C4-2B (cell line): ENCODE results near the gene RPS8.
A peak's percentile ranks its signal among the peaks of the same experiment; 100 is the strongest.

ENCODE experiments used
- H3K27ac ChIP-seq: fragments of 450-650 bp; 2 replicates; pipeline ENCODE4 v1.5.1; 2017
- CTCF ChIP-seq: fragments of 450-650 bp; conservative IDR thresholded peaks from 2 replicates; pipeline ENCODE4 v1.5.1; 2017; ENCODE audit warnings: mild to moderate bottlenecking
- ZFX ChIP-seq: fragments of 450-650 bp; IDR thresholded peaks from 2 replicates; pipeline ENCODE4 v1.6.1; 2017

Gene RPS8

DNA sequence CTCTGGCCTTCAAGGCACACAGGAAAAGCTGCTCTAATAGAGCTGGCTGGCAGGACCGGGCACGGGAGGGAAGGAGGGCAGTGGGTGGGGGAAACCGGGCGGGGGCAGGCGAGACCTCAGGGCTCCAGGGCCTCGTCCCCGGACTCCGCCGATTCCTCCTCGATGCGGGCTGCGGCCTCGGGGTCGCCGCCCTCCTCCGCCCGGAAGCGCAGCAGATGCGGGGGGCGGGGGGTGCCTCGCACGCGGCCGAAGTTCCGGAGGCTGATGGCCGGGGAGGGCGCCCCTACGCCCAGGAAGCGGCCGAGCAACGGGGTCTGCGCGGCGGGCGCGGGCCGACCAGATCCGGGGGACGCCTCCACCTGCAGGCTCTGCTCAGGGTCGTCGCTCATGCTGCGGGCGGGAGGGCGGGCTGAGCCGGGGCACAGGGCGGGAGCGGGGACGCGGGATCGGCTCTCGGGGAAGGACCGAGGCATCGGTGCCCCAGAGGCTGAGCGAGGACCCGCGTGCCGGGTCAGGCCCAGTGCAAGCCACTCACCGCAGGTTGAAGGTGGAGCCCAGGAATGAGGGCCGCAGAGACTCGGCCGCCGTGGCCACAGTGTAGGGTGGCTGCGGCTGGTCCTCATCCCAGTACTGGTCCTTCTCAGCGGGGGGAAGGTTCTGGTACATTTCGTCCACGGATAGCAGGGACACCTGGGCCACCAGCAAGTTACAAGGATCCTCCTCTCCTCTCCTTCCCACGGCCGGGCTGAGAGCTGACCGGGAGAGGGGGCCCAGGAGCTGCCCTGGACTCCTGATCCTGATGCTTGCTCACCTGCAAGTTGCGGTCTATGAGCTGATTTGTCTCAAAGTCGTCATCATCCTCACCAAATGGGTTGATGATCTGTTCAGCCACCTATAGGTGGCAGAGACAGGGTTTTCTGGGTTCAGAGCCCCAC is 9.0 kb downstream of the RPS8 start:
- TF ChIP-seq CTCF, result no peak
- no peak for TF ChIP-seq ZFX
- peak overlapping the region; percentile 18; the same call in 1 of the 2 replicates for H3K27ac ChIP-seq

GRCh38 chr1:44785029-44785380 is 9.7 kb downstream of the RPS8 start:
- TF ChIP-seq CTCF (no peak), ZFX (no peak)
- no peak overlapping the region; the same call in 1 of the 2 replicates for H3K27ac ChIP-seq

DNA sequence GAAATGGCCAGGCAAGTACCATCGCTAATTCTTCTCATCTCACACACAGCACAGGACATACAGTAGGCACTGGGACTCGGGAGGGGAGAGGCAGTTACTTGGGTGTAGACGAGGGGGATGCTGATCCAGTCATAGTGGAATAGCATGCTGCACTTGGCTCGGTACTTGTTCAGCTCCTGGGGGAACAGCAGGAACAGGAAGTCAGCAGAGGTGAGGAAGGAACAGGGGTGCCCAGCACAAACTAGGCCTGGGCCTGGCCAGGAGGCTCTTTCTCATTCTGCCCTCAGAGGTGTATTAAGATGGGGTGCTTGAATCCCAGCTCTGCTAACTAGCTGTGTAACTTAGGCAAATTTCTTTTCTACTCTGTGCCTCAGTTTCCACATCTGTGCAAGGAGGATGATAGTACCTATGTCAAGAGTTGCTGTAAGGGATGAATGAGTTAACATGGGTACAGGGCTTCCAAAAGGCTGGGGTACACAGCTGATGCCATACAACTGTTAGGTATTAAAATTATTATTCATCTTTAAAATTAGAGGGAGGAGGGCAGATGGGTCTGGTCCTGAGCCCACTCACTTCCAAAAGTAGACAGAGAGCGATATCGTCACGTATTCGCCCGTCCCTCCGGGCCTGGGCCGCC is 10.3 kb downstream of the RPS8 start:
- no peak overlapping the region for H3K27ac ChIP-seq
- TF ChIP-seq CTCF, result no peak
- TF ChIP-seq ZFX, result no peak

GRCh38 chr1:44786138-44786840 is 10.9 kb downstream of the RPS8 start:
- TF ChIP-seq CTCF, result peak; percentile 90
- TF ChIP-seq ZFX, result no peak
- no peak overlapping the region for H3K27ac ChIP-seq

DNA sequence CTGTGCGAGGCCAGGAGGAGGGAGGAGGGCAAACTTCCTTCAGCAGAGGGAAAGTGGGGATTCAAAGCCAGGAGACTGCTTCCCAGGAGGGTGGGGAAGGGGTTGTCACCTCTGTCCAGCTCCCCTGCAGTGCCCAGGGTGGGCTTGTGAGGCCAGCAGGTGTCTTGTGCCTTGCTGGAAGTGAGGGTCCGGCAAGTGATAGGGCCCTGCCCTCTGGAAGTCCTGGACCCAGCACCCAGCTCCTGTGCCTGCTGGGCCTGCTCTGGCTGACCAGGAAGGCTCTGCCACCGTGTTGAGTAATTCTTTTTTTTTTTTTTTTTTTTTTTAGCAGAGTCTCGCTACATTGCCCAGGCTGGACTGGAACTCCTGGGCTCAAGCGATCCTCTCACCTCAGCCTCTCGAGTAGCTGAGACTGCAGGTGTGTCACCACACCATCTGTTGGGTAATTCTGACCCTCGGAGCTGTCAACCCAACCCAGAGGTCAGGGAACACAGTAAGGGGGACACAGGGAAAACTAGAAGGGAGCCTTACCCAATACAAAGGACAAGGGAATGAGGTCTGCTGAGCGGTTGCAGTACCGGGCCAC is 11.6 kb downstream of the RPS8 start:
- no peak overlapping the region for H3K27ac ChIP-seq
- TF ChIP-seq CTCF (no peak), ZFX (no peak)

GRCh38 chr1:44787506-44787905 is 12.2 kb downstream of the RPS8 start:
- no peak overlapping the region for H3K27ac ChIP-seq
- no peak for TF ChIP-seq ZFX
- TF ChIP-seq CTCF, result no peak
